Upper lobe of right lung (tissue), 1 donor: Measurements from ENCODE around the gene RNF220. TPM values are rescaled to one million over a fixed set of nuclear protein-coding genes. Genes with fewer than 3 reads are reported as not detected.

Experiments
- ATAC-seq: fragments of 200-7000 bp; cut with Tn5 transposase; one replicate; pipeline ENCODE4 v1.9.1; 2020; ENCODE audit warnings: mild to moderate bottlenecking, moderate library complexity
- DNase-seq: peaks from one replicate; pipeline ENCODE4 v3.0.0-alpha.2; 2020
- H3K27ac ChIP-seq: fragments of 200-600 bp; one replicate; pipeline ENCODE4 v1.8.0; 2022
- H3K27me3 ChIP-seq: fragments of 200-600 bp; one replicate; pipeline ENCODE4 v1.8.0; 2022; ENCODE audit warnings: mild to moderate bottlenecking
- H3K36me3 ChIP-seq: fragments of 200-600 bp; one replicate; pipeline ENCODE4 v1.8.0; 2022
- H3K4me1 ChIP-seq: fragments of 200-600 bp; one replicate; pipeline ENCODE4 v1.8.0; 2022
- H3K4me3 ChIP-seq: fragments of 200-600 bp; one replicate; pipeline ENCODE4 v1.8.0; 2022; ENCODE audit warnings: mild to moderate bottlenecking
- H3K9me3 ChIP-seq: fragments of 200-600 bp; one replicate; pipeline ENCODE4 v1.8.0; 2022
- intact Hi-C: fragments of 100-400 bp; cut with DNase I; formaldehyde crosslinking; loops from one replicate; pipeline ENCODE4 v1.11.0; 2022
- total RNA-seq: library from RNA; stranded (reverse); fragmentation: NEBNext Ultra II Directional; extraction: Animal tissue kit (Norgen Biotek cat#: 25700); gene quantifications from one replicate; pipeline ENCODE4 v1.2.1, GENCODE V29; 2021
- TF ChIP-seq, protein P1 (sequence below): fragments of 200-600 bp; IDR thresholded peaks from one replicate; pipeline ENCODE4 v1.8.0; 2022; ENCODE audit warnings: antibody characterized with exemption
- donor health status: DM: no; HTN: yes; CAD: no; lungs with severe emphysema.

The RNF220 gene
- total RNA-seq, 1 donor from 2014 or later: 72.6 TPM

GRCh38 chr1:44513111-44513510 is 108.1 kb downstream of the RNF220 start:
- H3K27me3 ChIP-seq: no peaks in the 10 kb centered on the region
- intact Hi-C loops: no loop called here
- H3K36me3 ChIP-seq: no peaks in the 10 kb centered on the region
- no peaks in the 10 kb centered on the region for H3K4me1 ChIP-seq
- TF ChIP-seq, protein P1, sequence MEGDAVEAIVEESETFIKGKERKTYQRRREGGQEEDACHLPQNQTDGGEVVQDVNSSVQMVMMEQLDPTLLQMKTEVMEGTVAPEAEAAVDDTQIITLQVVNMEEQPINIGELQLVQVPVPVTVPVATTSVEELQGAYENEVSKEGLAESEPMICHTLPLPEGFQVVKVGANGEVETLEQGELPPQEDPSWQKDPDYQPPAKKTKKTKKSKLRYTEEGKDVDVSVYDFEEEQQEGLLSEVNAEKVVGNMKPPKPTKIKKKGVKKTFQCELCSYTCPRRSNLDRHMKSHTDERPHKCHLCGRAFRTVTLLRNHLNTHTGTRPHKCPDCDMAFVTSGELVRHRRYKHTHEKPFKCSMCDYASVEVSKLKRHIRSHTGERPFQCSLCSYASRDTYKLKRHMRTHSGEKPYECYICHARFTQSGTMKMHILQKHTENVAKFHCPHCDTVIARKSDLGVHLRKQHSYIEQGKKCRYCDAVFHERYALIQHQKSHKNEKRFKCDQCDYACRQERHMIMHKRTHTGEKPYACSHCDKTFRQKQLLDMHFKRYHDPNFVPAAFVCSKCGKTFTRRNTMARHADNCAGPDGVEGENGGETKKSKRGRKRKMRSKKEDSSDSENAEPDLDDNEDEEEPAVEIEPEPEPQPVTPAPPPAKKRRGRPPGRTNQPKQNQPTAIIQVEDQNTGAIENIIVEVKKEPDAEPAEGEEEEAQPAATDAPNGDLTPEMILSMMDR: no peak
- no peak overlapping the region for H3K4me3 ChIP-seq
- DNase-seq (no peak), ATAC-seq (no peak)
- H3K9me3 ChIP-seq: no peaks in the 10 kb centered on the region
- no peak overlapping the region for H3K27ac ChIP-seq

DNA sequence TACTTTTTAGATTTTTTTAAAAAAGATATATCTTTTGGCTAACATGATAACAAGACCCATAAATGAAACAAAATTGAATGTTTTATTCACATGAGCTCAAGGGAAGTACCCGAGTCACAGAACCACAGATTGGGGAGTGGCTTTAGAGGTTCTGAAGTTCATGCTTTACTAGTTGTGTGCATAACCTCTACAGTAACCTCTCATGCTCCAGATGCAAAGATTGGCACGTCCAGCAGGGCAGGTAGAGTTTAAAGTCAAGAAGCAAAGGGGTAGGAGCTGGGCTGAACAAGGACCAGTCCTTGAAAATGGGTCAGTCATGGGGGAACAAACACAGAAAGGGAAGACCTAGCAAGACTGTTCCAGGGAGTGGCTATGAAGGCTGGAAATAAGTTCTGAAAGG is 109.6 kb downstream of the RNF220 start:
- intact Hi-C loops: no loop called here
- H3K4me3 ChIP-seq: no peak overlapping the region
- ATAC-seq: no peak
- DNase-seq: no peak
- no peaks in the 10 kb centered on the region for H3K9me3 ChIP-seq
- H3K4me1 ChIP-seq: no peaks in the 10 kb centered on the region
- H3K27me3 ChIP-seq: no peaks in the 10 kb centered on the region
- TF ChIP-seq, protein P1: no peak
- H3K27ac ChIP-seq: no peak overlapping the region
- H3K36me3 ChIP-seq: no peaks in the 10 kb centered on the region

DNA sequence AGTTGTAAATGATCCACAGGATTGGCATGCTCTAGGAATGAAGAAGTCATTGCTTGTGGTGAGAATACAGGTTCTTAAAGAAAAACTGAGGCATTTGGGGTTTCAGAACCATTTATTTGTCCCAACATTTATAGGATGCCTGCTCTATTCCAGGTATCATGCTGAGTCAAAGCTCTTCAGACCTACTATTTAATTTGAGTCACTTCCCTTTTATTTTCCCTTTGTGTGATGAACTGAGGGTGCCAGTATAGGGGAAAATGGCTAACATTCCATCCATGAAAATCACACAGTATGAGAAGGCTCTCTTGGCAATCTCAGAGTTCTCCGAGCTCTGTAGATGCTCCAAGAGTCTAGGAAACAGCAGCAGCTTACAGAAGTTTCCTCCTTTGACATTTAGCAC is 110.4 kb downstream of the RNF220 start:
- Histone ChIP-seq H3K4me3 (no peak overlapping the region), H3K9me3 (no peaks in the 10 kb centered on the region), H3K27ac (no peak overlapping the region), H3K36me3 (no peaks in the 10 kb centered on the region), H3K27me3 (no peaks in the 10 kb centered on the region), H3K4me1 (no peaks in the 10 kb centered on the region)
- TF ChIP-seq, protein P1: no peak
- intact Hi-C loops: no loop called here
- DNase-seq (no peak), ATAC-seq (no peak)

DNA sequence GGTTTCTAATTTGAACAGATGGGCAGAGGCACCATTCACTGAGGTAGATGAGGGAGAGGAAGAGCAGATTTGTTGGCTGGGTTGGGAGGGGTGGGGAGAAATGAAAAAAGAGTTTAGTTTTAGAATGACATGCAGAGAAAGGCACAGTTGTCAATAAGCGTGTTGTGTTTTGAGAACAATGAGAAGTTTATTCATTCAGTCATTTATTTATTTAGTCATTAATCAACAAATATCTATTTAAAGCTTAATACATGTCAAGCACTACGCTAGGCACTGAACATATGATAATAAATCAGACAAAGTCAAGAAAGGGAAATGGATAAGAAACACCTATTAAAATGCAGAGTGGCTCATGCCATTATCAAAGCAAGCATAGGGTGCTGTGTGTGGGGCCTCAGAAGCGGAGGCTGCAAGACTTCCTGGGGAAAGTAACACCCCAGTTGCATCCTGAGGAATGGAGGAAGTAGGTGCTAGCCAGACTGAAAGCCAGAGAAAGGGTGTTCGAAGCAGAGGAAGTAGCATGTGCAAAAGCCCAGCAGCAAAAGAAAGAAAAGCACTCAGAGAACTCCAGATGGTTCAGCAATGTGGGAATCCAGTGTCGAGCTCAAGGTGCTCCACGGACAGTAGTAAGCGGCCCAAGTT is 114.1 kb downstream of the RNF220 start:
- no peak for DNase-seq
- no peak overlapping the region for H3K27ac ChIP-seq
- TF ChIP-seq, protein P1: no peak

GRCh38 chr1:44521378-44522080 is 116.5 kb downstream of the RNF220 start:
- DNase-seq: no peak
- Histone ChIP-seq H3K27ac (no peak overlapping the region), H3K36me3 (no peaks in the 10 kb centered on the region), H3K9me3 (no peaks in the 10 kb centered on the region), H3K4me1 (no peaks in the 10 kb centered on the region), H3K27me3 (no peaks in the 10 kb centered on the region), H3K4me3 (no peak overlapping the region)
- TF ChIP-seq, protein P1: no peak
- intact Hi-C loops: no loop called here
- ATAC-seq: no peak

More for the DNA sequence above, 114.1 kb downstream of the RNF220 start:
- H3K9me3 ChIP-seq: no peaks in the 10 kb centered on the region
- no peak overlapping the region for H3K4me3 ChIP-seq
- no peaks in the 10 kb centered on the region for H3K4me1 ChIP-seq
- no peaks in the 10 kb centered on the region for H3K27me3 ChIP-seq
- no peaks in the 10 kb centered on the region for H3K36me3 ChIP-seq
- peak; percentile 64 for ATAC-seq
- intact Hi-C loops: no loop called here
